BLaER1 (cell line): ENCODE measurements around the gene PABPC1L.
A peak's percentile ranks its signal among the peaks of the same experiment; 100 is the strongest.

ENCODE experiments used
- H3K27ac ChIP-seq: shearing (Covaris generic); formaldehyde crosslinking; 2 replicates; pipeline ENCODE4 v1.8.1; 2022
- H3K27me3 ChIP-seq: shearing (Covaris generic); formaldehyde crosslinking; 2 replicates; pipeline ENCODE4 v1.8.1; 2022
- H3K36me3 ChIP-seq: shearing (Covaris generic); formaldehyde crosslinking; 2 replicates; pipeline ENCODE4 v1.8.1; 2022
- H3K4me1 ChIP-seq: shearing (Covaris generic); formaldehyde crosslinking; 2 replicates; pipeline ENCODE4 v1.8.1; 2022
- H3K4me2 ChIP-seq: shearing (Covaris generic); formaldehyde crosslinking; 2 replicates; pipeline ENCODE4 v1.8.1; 2022
- H3K4me3 ChIP-seq: shearing (Covaris generic); formaldehyde crosslinking; 2 replicates; pipeline ENCODE4 v1.8.1; 2022
- H3K9ac ChIP-seq: shearing (Covaris generic); formaldehyde crosslinking; 2 replicates; pipeline ENCODE4 v1.8.1; 2022
- H3K9me3 ChIP-seq: shearing (Covaris generic); formaldehyde crosslinking; 2 replicates; pipeline ENCODE4 v1.8.1; 2022
- H4K20me1 ChIP-seq: shearing (Covaris generic); formaldehyde crosslinking; 2 replicates; pipeline ENCODE4 v1.8.1; 2022
- Cebpa-rat ChIP-seq: shearing (Covaris generic); IDR thresholded peaks from 2 replicates; pipeline ENCODE4 v1.8.1; 2022

The PABPC1L gene

GRCh38 chr20:44941120-44941691 lies 31.3 kb downstream of the PABPC1L start:
- Histone ChIP-seq H3K27me3 (no peaks in the 10 kb centered on the region), H3K9me3 (no peaks in the 10 kb centered on the region), H3K4me3 (no peak overlapping the region), H3K27ac (no peak overlapping the region), H3K9ac (no peak overlapping the region), H3K4me1 (no peaks in the 10 kb centered on the region), H3K36me3 (peaks cover 100% of the 10 kb centered on the region), H3K4me2 (no peak overlapping the region), H4K20me1 (peaks cover 44% of the 10 kb centered on the region)
- TF ChIP-seq Cebpa-rat, result no peak

GRCh38 chr20:44942264-44942973 lies 32.6 kb downstream of the PABPC1L start:
- no peak overlapping the region for H3K27ac ChIP-seq
- H3K36me3 ChIP-seq, result peaks cover 100% of the 10 kb centered on the region
- no peak overlapping the region for H3K4me2 ChIP-seq
- peaks cover 55% of the 10 kb centered on the region for H4K20me1 ChIP-seq
- no peaks in the 10 kb centered on the region for H3K9me3 ChIP-seq
- TF ChIP-seq Cebpa-rat, result no peak
- H3K4me1 ChIP-seq, result no peaks in the 10 kb centered on the region
- no peak overlapping the region for H3K4me3 ChIP-seq
- H3K27me3 ChIP-seq, result no peaks in the 10 kb centered on the region
- no peak overlapping the region for H3K9ac ChIP-seq

DNA sequence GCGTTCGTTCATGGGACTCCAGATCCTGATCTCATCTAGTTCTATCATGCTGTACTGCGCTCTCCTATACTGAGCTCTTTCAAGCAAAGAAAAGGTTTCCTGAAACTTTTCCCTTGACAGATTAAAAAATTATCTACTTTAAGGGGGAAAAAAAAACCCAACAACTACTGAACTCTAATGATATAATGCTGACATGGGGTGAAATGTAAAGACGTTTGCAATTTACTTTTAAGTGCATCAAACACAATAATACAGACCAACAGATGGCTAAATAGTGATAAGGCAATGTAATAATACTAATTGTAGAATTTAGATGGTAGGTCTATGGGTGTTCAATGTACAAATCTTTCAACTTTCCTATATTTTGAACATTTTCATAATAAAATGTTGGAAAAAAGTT lies 34.0 kb downstream of the PABPC1L start:
- H3K9me3 ChIP-seq, result no peaks in the 10 kb centered on the region
- no peak overlapping the region for H3K4me3 ChIP-seq
- no peak overlapping the region for H3K9ac ChIP-seq
- no peaks in the 10 kb centered on the region for H3K27me3 ChIP-seq
- no peak overlapping the region for H3K4me2 ChIP-seq
- no peaks in the 10 kb centered on the region for H3K4me1 ChIP-seq
- H3K36me3 ChIP-seq, result peaks cover 100% of the 10 kb centered on the region
- TF ChIP-seq Cebpa-rat, result no peak
- no peak overlapping the region for H3K27ac ChIP-seq
- peaks cover 64% of the 10 kb centered on the region for H4K20me1 ChIP-seq

- Histone ChIP-seq H3K9ac (no peak overlapping the region), H3K4me2 (no peak overlapping the region), H4K20me1 (peaks cover 73% of the 10 kb centered on the region), H3K27ac (no peak overlapping the region), H3K4me3 (no peak overlapping the region), H3K4me1 (no peaks in the 10 kb centered on the region), H3K36me3 (peaks cover 100% of the 10 kb centered on the region), H3K27me3 (no peaks in the 10 kb centered on the region), H3K9me3 (no peaks in the 10 kb centered on the region)
- TF ChIP-seq Cebpa-rat, result no peak
These were observed 35.4 kb downstream of the PABPC1L start for GRCh38 chr20:44945261-44945660.

DNA sequence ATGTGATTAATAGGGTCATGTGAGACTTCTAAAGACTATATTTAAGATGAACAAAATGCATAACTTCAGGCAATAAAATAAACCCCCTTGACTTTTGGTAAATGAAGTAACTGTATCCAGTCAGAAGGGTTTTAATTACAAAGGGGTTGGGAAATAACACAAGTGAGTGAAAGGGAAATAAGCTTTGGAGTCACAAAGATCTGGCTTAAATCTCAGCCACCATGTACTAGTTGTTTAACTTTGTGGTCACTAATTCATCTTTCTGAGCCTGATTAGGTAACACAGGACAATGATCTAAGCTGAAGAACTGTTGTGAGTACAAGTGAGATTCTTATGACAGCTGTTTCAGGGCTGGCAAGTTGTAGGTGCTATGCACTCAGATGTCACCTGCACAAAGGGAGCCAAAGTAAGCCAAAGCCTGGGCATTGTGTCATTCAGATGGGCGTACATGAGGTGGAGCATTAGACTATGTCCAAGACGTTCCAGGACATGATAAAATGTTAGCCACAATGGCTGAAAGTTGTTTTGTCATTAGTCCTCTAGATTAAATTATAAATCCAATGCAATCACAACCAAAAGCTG lies 36.5 kb downstream of the PABPC1L start:
- no peaks in the 10 kb centered on the region for H3K4me1 ChIP-seq
- peaks cover 71% of the 10 kb centered on the region for H4K20me1 ChIP-seq
- H3K27me3 ChIP-seq, result no peaks in the 10 kb centered on the region
- no peak overlapping the region for H3K4me2 ChIP-seq
- no peak overlapping the region for H3K9ac ChIP-seq
- peaks cover 100% of the 10 kb centered on the region for H3K36me3 ChIP-seq
- no peak overlapping the region for H3K27ac ChIP-seq
- no peak for TF ChIP-seq Cebpa-rat
- H3K4me3 ChIP-seq, result no peak overlapping the region
- no peaks in the 10 kb centered on the region for H3K9me3 ChIP-seq

DNA sequence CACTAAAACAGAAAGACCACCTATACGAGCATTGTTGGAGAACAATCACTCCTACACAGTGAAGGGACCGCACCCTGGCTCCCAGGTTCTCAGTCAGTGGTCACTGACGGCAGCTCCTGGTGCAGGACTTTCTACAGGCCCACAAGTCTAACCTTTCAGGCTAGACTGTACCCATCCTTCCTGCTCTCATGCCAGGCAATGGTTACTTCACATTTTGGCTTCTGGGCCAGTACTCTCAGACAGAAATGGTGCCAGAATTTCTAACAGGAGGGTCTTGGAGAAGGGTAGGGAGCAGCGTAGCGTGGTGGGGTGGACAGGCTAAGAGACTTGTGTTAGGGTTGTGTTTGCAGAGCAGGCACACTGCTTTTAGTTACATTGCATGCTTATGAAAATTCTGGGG lies 38.2 kb downstream of the PABPC1L start:
- Histone ChIP-seq H3K4me3 (no peak overlapping the region), H3K4me1 (peaks cover 11% of the 10 kb centered on the region), H3K36me3 (peaks cover 100% of the 10 kb centered on the region), H3K4me2 (no peak overlapping the region), H3K27ac (no peak overlapping the region), H4K20me1 (peaks cover 71% of the 10 kb centered on the region), H3K9ac (no peak overlapping the region), H3K27me3 (no peaks in the 10 kb centered on the region), H3K9me3 (no peaks in the 10 kb centered on the region)
- no peak for TF ChIP-seq Cebpa-rat

DNA sequence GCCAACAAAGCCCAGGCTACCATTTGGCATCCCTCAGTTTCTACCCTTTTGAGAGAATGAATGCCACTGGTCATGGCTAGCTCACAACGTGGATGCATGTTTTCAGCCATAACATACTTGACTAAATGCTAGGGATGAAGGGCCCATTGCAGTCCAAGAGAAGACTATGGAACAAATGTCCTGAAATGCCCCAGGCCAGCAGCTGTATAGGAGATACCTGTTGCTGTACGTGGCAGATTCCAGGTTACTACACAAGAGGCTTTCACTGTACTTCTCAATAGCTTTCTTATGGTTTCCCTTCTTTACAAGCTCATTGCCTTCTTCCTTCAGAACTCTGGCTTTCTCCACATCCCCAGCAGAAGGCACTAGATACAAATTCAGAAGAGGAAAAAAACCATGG lies 38.7 kb downstream of the PABPC1L start:
- no peak for TF ChIP-seq Cebpa-rat
- H3K27ac ChIP-seq, result no peak overlapping the region
- no peak overlapping the region for H3K4me2 ChIP-seq
- no peak overlapping the region for H3K4me3 ChIP-seq
- no peaks in the 10 kb centered on the region for H3K27me3 ChIP-seq
- peaks cover 15% of the 10 kb centered on the region for H3K4me1 ChIP-seq
- no peaks in the 10 kb centered on the region for H3K9me3 ChIP-seq
- H4K20me1 ChIP-seq, result peaks cover 71% of the 10 kb centered on the region
- peaks cover 100% of the 10 kb centered on the region for H3K36me3 ChIP-seq
- H3K9ac ChIP-seq, result no peak overlapping the region

DNA sequence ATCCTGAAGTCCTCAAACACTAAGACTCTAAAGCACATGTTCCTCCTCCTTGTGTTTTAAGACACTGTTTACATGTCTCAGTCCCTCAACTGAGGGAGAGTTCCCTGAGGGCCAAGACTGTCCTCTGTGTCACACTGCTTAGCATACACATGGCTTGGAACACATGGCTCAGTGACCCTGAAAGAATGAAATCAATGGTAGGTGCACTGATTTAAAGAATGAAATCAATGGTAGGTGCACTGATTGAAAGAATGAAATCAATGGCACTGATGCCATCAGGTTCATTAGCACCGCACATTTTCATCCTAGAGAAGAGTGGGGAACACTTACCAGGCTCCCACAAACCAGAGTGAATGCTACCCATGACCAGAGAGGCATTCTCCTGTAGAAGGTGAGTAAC lies 40.5 kb downstream of the PABPC1L start:
- peaks cover 31% of the 10 kb centered on the region for H3K4me1 ChIP-seq
- peaks cover 100% of the 10 kb centered on the region for H3K36me3 ChIP-seq
- H3K9me3 ChIP-seq, result no peaks in the 10 kb centered on the region
- no peak overlapping the region for H3K4me2 ChIP-seq
- H3K9ac ChIP-seq, result no peak overlapping the region
- H3K4me3 ChIP-seq, result no peak overlapping the region
- H4K20me1 ChIP-seq, result peaks cover 64% of the 10 kb centered on the region
- no peak for TF ChIP-seq Cebpa-rat
- H3K27ac ChIP-seq, result no peak overlapping the region
- no peaks in the 10 kb centered on the region for H3K27me3 ChIP-seq

GRCh38 chr20:44952731-44953130 lies 42.9 kb downstream of the PABPC1L start:
- Histone ChIP-seq H3K4me1 (peaks cover 42% of the 10 kb centered on the region), H3K4me2 (peak overlapping the region; percentile 53), H3K4me3 (no peak overlapping the region), H3K9me3 (no peaks in the 10 kb centered on the region), H3K27me3 (no peaks in the 10 kb centered on the region), H3K9ac (no peak overlapping the region), H3K36me3 (peaks cover 98% of the 10 kb centered on the region), H4K20me1 (peaks cover 58% of the 10 kb centered on the region), H3K27ac (no peak overlapping the region)
- TF ChIP-seq Cebpa-rat, result no peak

GRCh38 chr20:44954211-44954610 lies 44.4 kb downstream of the PABPC1L start:
- H3K27ac ChIP-seq, result no peak overlapping the region
- peaks cover 60% of the 10 kb centered on the region for H4K20me1 ChIP-seq
- peaks cover 92% of the 10 kb centered on the region for H3K36me3 ChIP-seq
- no peaks in the 10 kb centered on the region for H3K27me3 ChIP-seq
- H3K4me2 ChIP-seq, result no peak overlapping the region; the same call in 1 of the 2 replicates
- H3K4me1 ChIP-seq, result peaks cover 53% of the 10 kb centered on the region
- no peak overlapping the region for H3K9ac ChIP-seq
- no peak for TF ChIP-seq Cebpa-rat
- no peak overlapping the region for H3K4me3 ChIP-seq
- H3K9me3 ChIP-seq, result no peaks in the 10 kb centered on the region
